ENCODE data around the gene SRP14. TPM values are rescaled to one million over a fixed set of nuclear protein-coding genes. Genes with fewer than 3 reads are reported as not detected.

Gene SRP14, protein sequence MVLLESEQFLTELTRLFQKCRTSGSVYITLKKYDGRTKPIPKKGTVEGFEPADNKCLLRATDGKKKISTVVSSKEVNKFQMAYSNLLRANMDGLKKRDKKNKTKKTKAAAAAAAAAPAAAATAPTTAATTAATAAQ
- 168 TPM for total RNA-seq (2021; ENCODE audit: unreplicated experiment)
- 166 and 208 TPM in 2 replicates for polyA plus RNA-seq (2012)
- percentile 96 among the genes with signal in this experiment for Bru-seq, nascent RNA
- percentile 98 among the genes with signal in this experiment for BruChase-seq, experiment 1, labeled RNA remaining after a 6-hour chase
- percentile 97 among the genes with signal in this experiment for BruChase-seq, experiment 2, labeled RNA remaining after a 2-hour chase
- long read RNA-seq, transcript SRP14-204 (4 exons, 780 nt), result minor isoform, 8 of 324 reads
- long read RNA-seq, transcript SRP14-201 (5 exons, 1,077 nt), result major isoform, 291 of 324 reads
- long read RNA-seq, partial matches to known transcripts, result 1 of 324 reads
- long read RNA-seq, other reads (novel, unspliced or antisense), result 24 of 324 reads

DNA sequence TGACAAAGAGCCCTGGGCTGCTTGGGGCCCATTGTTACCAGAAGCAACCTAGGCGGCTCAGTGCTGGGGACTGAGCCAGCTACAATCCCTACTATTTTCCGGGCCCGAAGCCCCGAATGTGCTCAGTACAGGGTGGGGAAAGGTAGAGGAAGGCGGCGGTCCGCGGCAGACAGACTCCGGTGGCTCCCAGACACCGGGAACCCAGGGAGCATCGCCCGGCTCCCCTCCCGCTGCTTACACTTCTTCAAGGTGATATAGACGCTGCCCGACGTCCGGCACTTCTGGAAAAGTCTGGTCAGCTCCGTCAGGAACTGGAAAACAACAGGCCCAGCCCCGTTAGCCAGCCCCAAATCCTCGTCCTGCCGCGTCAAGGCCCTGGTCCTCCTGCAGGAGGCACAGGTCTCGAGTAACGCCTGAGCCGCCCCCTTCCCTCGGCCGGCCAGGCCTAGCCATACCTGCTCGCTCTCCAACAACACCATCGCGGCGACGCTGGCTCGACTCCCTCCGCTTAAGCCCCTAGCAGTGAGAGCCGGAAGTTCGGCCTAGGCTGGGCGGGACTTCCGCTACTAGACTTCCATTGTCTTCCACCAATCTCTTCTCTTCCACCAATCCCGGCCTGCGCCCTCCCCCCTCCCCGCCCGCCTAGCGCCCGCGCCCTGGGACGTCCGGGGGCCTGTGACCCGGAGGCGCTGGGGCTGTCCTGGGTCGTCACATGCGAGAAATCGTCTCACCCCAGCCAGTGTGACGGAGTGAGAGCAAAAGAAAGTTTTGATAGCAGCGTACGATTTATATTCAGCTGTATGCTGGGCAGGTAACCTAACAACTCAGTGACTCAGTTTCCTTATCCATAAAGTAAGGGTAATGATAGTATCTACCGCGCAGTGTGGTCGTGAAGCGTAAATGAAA lies at the start of gene SRP14:
Gene SRP14, minus strand, starts transcription at position 544 of the 906 bp plus-strand sequence. Its CDS starts 65 bp downstream, at position 479.
- H3K27me3 ChIP-seq (ENCODE audit: insufficient read depth, low read length), result no peaks in the 10 kb centered on the region
- H3K4me2 ChIP-seq (ENCODE audit: low read length), result peak within 1 kb of the TSS; percentile 85
- ChIA-PET CTCF (interaction anchor here (1.2 to 1.9 kb wide), 2 partner anchors 7 to 236 kb away, joined by 5 to 6 read pairs; no protein-coding TSS in a partner anchor), RAD21 (ENCODE audit: low non-redundant PET in 1 of 2, low total read pairs in 2 of 2, uncharacterized antibody in 2 of 2, unreplicated experiment in 2 of 2) (no interaction called here), POLR2A (interaction anchor here (0.6 kb wide), 1 partner anchor 11 kb away, joined by 3 read pairs; no protein-coding TSS in a partner anchor)
- no peaks in the 10 kb centered on the region for H4K20me1 ChIP-seq (ENCODE audit: insufficient read depth)
- peak within 1 kb of the TSS; percentile 84 for H2AFZ ChIP-seq (ENCODE audit: low read depth, low read length, poor library complexity, severe bottlenecking)
- no peaks in the 10 kb centered on the region for H3K9me2 ChIP-seq (ENCODE audit: insufficient read depth)
- H3K36me3 ChIP-seq (ENCODE audit: control insufficient read depth in 1 of 2, insufficient read depth in 2 of 2, low read length in 2 of 2), result peaks cover 27 to 29% of the 10 kb centered on the region in 2 experiments
- H3K4me1 ChIP-seq (ENCODE audit: control insufficient read depth in 1 of 2, insufficient read depth in 2 of 2, low read length in 2 of 2), result peaks cover 7 to 16% of the 10 kb centered on the region in 2 experiments; a peak in 3 of 4 replicates
- H3K4me3 ChIP-seq (replicated peaks in 1 of 2; ENCODE audit: low read depth in 1 of 2, low read length in 2 of 2), result peak within 1 kb of the TSS; percentile 78 to 96
- TSS peak; percentile 46 for BruUV-seq (replicated peaks)
- H3K27ac ChIP-seq (ENCODE audit: low read depth, low read length), result peak within 1 kb of the TSS; percentile 80
- DNase-seq (ENCODE audit: low read depth, low spot score) (peak; percentile 79), ATAC-seq (peak; percentile 96)
- peaks cover 37% of the 10 kb centered on the region for H3K79me2 ChIP-seq (ENCODE audit: insufficient read depth, low read length)
- intact Hi-C loops (cut with micrococcal nuclease), result no loop called here
- H3K9ac ChIP-seq (ENCODE audit: low read length), result peak within 1 kb of the TSS; percentile 85
- H3K9me3 ChIP-seq (ENCODE audit: control insufficient read depth in 1 of 2, insufficient read depth in 1 of 2, low read depth in 1 of 2, low read length in 2 of 2), result no peaks in the 10 kb centered on the region
- TF ChIP-seq, protein P1, sequence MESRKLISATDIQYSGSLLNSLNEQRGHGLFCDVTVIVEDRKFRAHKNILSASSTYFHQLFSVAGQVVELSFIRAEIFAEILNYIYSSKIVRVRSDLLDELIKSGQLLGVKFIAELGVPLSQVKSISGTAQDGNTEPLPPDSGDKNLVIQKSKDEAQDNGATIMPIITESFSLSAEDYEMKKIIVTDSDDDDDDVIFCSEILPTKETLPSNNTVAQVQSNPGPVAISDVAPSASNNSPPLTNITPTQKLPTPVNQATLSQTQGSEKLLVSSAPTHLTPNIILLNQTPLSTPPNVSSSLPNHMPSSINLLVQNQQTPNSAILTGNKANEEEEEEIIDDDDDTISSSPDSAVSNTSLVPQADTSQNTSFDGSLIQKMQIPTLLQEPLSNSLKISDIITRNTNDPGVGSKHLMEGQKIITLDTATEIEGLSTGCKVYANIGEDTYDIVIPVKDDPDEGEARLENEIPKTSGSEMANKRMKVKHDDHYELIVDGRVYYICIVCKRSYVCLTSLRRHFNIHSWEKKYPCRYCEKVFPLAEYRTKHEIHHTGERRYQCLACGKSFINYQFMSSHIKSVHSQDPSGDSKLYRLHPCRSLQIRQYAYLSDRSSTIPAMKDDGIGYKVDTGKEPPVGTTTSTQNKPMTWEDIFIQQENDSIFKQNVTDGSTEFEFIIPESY (IDR thresholded peaks at IDR 0.05; ENCODE audit: extremely low read depth, insufficient replicate concordance, low read length), result peak; percentile 14
- TF ChIP-seq SIN3A (IDR thresholded peaks at IDR 0.05; ENCODE audit: low read depth) (peak; percentile 85; the same call in 1 of the 2 replicates), YY1 (IDR thresholded peaks at IDR 0.05; ENCODE audit: extremely low read depth, insufficient replicate concordance, low read depth, low read length) (no peak), SRF (IDR thresholded peaks at IDR 0.05; ENCODE audit: low read depth) (no peak), CEBPB (IDR thresholded peaks at IDR 0.05; ENCODE audit: low read depth) (no peak), POLR2AphosphoS5 (IDR thresholded peaks at IDR 0.05; ENCODE audit: low read depth, low read length) (peak; percentile 92), JUND (IDR thresholded peaks at IDR 0.05) (no peak), SP1 (IDR thresholded peaks at IDR 0.05; ENCODE audit: low read depth) (peak; percentile 54), EZH2phosphoT487 (IDR thresholded peaks at IDR 0.05; ENCODE audit: borderline replicate concordance) (no peak), CBX3 (IDR thresholded peaks at IDR 0.05; ENCODE audit: low read depth) (no peak), RAD21 (IDR thresholded peaks at IDR 0.05; ENCODE audit: low read depth) (peak; percentile 18), EGR1 (IDR thresholded peaks at IDR 0.05; ENCODE audit: low read depth) (no peak), ELF1 (IDR thresholded peaks at IDR 0.05; ENCODE audit: borderline replicate concordance, low read depth) (peak; percentile 34; the same call in 1 of the 2 replicates), ZNF274 (IDR thresholded peaks at IDR 0.05; ENCODE audit: low read depth, low read length) (no peak), EZH2 (IDR thresholded peaks at IDR 0.05) (no peak), ZFX (IDR thresholded peaks at IDR 0.05) (peak; percentile 97), TCF7L2 (IDR thresholded peaks at IDR 0.05; ENCODE audit: borderline replicate concordance, extremely low read depth, insufficient read depth, insufficient read length) (no peak), POLR2A (IDR thresholded peaks at IDR 0.05; ENCODE audit: borderline replicate concordance, extremely low read depth, insufficient read depth, insufficient read length) (peak; percentile 91)
- TF ChIP-seq, protein P2, sequence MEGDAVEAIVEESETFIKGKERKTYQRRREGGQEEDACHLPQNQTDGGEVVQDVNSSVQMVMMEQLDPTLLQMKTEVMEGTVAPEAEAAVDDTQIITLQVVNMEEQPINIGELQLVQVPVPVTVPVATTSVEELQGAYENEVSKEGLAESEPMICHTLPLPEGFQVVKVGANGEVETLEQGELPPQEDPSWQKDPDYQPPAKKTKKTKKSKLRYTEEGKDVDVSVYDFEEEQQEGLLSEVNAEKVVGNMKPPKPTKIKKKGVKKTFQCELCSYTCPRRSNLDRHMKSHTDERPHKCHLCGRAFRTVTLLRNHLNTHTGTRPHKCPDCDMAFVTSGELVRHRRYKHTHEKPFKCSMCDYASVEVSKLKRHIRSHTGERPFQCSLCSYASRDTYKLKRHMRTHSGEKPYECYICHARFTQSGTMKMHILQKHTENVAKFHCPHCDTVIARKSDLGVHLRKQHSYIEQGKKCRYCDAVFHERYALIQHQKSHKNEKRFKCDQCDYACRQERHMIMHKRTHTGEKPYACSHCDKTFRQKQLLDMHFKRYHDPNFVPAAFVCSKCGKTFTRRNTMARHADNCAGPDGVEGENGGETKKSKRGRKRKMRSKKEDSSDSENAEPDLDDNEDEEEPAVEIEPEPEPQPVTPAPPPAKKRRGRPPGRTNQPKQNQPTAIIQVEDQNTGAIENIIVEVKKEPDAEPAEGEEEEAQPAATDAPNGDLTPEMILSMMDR (IDR thresholded peaks at IDR 0.05 in 2 of 3, conservative IDR thresholded peaks at IDR 0.05 in 1 of 3; ENCODE audit: borderline replicate concordance in 1 of 3, insufficient read depth in 1 of 3, low read depth in 2 of 3, low read length in 2 of 3), result no peak
- TF ChIP-seq, protein P3, sequence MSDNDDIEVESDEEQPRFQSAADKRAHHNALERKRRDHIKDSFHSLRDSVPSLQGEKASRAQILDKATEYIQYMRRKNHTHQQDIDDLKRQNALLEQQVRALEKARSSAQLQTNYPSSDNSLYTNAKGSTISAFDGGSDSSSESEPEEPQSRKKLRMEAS (IDR thresholded peaks at IDR 0.05), result no peak
- TF ChIP-seq, protein P4, sequence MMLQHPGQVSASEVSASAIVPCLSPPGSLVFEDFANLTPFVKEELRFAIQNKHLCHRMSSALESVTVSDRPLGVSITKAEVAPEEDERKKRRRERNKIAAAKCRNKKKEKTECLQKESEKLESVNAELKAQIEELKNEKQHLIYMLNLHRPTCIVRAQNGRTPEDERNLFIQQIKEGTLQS (IDR thresholded peaks at IDR 0.05), result no peak
